IMR-90 (cell line): Measurements from ENCODE around the gene ROCK2. TPM values are rescaled to one million over a fixed set of nuclear protein-coding genes. Genes with fewer than 3 reads are reported as not detected.
"Not testable (repeated sequence)": the region's sequence is repeated elsewhere in the genome, so short reads cannot be mapped to it uniquely, and the experiment has no call there.

Experiments
- ATAC-seq: fragments of 200-7000 bp; cut with Tn5 transposase; 2 replicates; pipeline ENCODE4 v1.9.1; 2020; ENCODE audit warnings: low read depth, mild to moderate bottlenecking, moderate library complexity
- BruUV-seq: library from RNA; stranded (reverse); fragments of 400-500 nt; replicated peaks from 2 replicates; lab custom pipeline; 2021; lab: Mats Ljungman, UMichigan
- CTCF ChIA-PET: fragments of 300-600 bp; formaldehyde crosslinking; extraction: SDS; loops from one replicate; lab custom pipeline; 2021; ENCODE audit warnings: antibody characterized with exemption; lab: Yijun Ruan, JAX
- POLR2A ChIA-PET: fragments of 300-600 bp; sonication (Branson Sonifier 250); formaldehyde crosslinking; loops from one replicate; lab custom pipeline; 2022; ENCODE audit warnings: antibody characterized with exemption; ENCODE audit not compliant: unreplicated experiment; lab: Charles Lee
- DNase-seq: peaks from one replicate; pipeline ENCODE4 v3.0.0; 2013
- H2AFZ ChIP-seq: replicated peaks from 2 replicates; pipeline ENCODE3; 2013; ENCODE audit warnings: low read length, mild to moderate bottlenecking; ENCODE audit not compliant: poor library complexity
- H2AK5ac ChIP-seq: 2 replicates; pipeline ENCODE4 v1.6.1; 2013; ENCODE audit warnings: low read depth, low read length, inconsistent platforms
- H2AK9ac ChIP-seq: replicated peaks from 2 replicates; pipeline ENCODE3; 2013; ENCODE audit warnings: mild to moderate bottlenecking, low read depth, low read length, moderate library complexity; ENCODE audit not compliant: poor library complexity
- H2BK120ac ChIP-seq: 2 replicates; pipeline ENCODE4 v1.6.1; 2013; ENCODE audit warnings: low read depth, low read length, inconsistent platforms
- H2BK15ac ChIP-seq: 3 replicates; pipeline ENCODE4 v1.6.1; 2013; ENCODE audit warnings: low read depth, low read length, inconsistent platforms
- H2BK20ac ChIP-seq: 2 replicates; pipeline ENCODE4 v1.6.1; 2013; ENCODE audit warnings: low read depth, mild to moderate bottlenecking, inconsistent platforms, low read length, moderate library complexity
- H2BK5ac ChIP-seq: 2 replicates; pipeline ENCODE4 v1.6.1; 2013; ENCODE audit warnings: mild to moderate bottlenecking, low read depth, low read length, inconsistent platforms; ENCODE audit not compliant: poor library complexity, severe bottlenecking
- H3K14ac ChIP-seq: replicated peaks from 2 replicates; pipeline ENCODE4 v1.6.1; 2013; ENCODE audit warnings: low read depth, low read length, inconsistent platforms
- H3K18ac ChIP-seq: 2 replicates; pipeline ENCODE4 v1.6.1; 2013; ENCODE audit warnings: low read depth, low read length, control low read depth
- H3K23ac ChIP-seq: 2 replicates; pipeline ENCODE4 v1.6.1; 2013; ENCODE audit warnings: low read depth, low read length, inconsistent platforms
- H3K27ac ChIP-seq: 2 replicates; pipeline ENCODE4 v1.5.1; 2013; ENCODE audit warnings: mild to moderate bottlenecking, control low read depth, low read length; ENCODE audit not compliant: insufficient read depth
- H3K27me3 ChIP-seq: 2 replicates; pipeline ENCODE4 v1.6.1; 2013; ENCODE audit warnings: low read length; ENCODE audit not compliant: control insufficient read depth, insufficient read depth
- H3K36me3 ChIP-seq: 2 replicates; pipeline ENCODE4 v1.6.1; 2013; ENCODE audit warnings: low read length, mixed read lengths; ENCODE audit not compliant: control insufficient read depth, insufficient read depth
- H3K4ac ChIP-seq: 2 replicates; pipeline ENCODE4 v1.6.1; 2013; ENCODE audit warnings: low read depth, low read length, inconsistent platforms
- H3K4me1 ChIP-seq: 2 replicates; pipeline ENCODE4 v1.6.1; 2013; ENCODE audit warnings: low read length, mixed read lengths; ENCODE audit not compliant: control insufficient read depth, insufficient read depth
- H3K4me2 ChIP-seq: 2 replicates; pipeline ENCODE4 v1.6.1; 2013; ENCODE audit warnings: low read depth, mild to moderate bottlenecking, control low read depth, low read length, moderate library complexity
- H3K4me3 ChIP-seq: 2 replicates; pipeline ENCODE4 v1.5.1; 2013; ENCODE audit warnings: low read depth, mild to moderate bottlenecking, control low read depth, low read length, moderate library complexity; ENCODE audit not compliant: insufficient read depth
- H3K56ac ChIP-seq: 2 replicates; pipeline ENCODE4 v1.6.1; 2013; ENCODE audit warnings: low read length, inconsistent platforms; ENCODE audit not compliant: insufficient read depth; ENCODE audit errors: extremely low read depth
- H3K79me1 ChIP-seq, 2 experiments: 2 replicates each; pipeline ENCODE4 v1.6.1; 2013; ENCODE audit warnings: low read length in 2 of 2, inconsistent platforms in 1 of 2, low read depth in 1 of 2
- H3K9ac ChIP-seq: 2 replicates; pipeline ENCODE4 v1.6.1; 2013; ENCODE audit warnings: low read depth, low read length, control low read depth
- H3K9me1 ChIP-seq: 2 replicates; pipeline ENCODE4 v1.6.1; 2013; ENCODE audit warnings: low read length, inconsistent platforms; ENCODE audit not compliant: insufficient read depth
- H3K9me3 ChIP-seq: 2 replicates; pipeline ENCODE4 v1.6.1; 2013; ENCODE audit warnings: low read length; ENCODE audit not compliant: control insufficient read depth, insufficient read depth
- H4K20me1 ChIP-seq: 2 replicates; pipeline ENCODE4 v1.6.1; 2013; ENCODE audit warnings: low read length, inconsistent platforms; ENCODE audit not compliant: insufficient read depth
- H4K5ac ChIP-seq: 2 replicates; pipeline ENCODE4 v1.6.1; 2013; ENCODE audit warnings: mild to moderate bottlenecking, low read depth, low read length, control low read depth
- H4K8ac ChIP-seq, 2 experiments: 2 replicates each; pipeline ENCODE4 v1.6.1; 2013; ENCODE audit warnings: low read depth in 2 of 2, low read length in 2 of 2, control low read depth in 1 of 2, inconsistent platforms in 1 of 2
- H4K91ac ChIP-seq: 2 replicates; pipeline ENCODE4 v1.6.1; 2013; ENCODE audit warnings: low read depth, low read length, inconsistent platforms; ENCODE audit not compliant: insufficient read depth
- WGBS, 2 experiments: methylation state at CpG; one replicate each; pipeline versions ENCODE4 v1.1.5 to v1.1.7; 2013; ENCODE audit warnings: missing lambda C conversion rate in 2 of 2; ENCODE audit not compliant: insufficient read length in 1 of 2; ENCODE audit errors: extremely low coverage in 2 of 2; 5-methylcytosine and 5-hydroxymethylcytosine counted together
- dilution Hi-C: fragments of 300-500 bp; cut with HindIII; formaldehyde crosslinking; loops from one replicate; pipeline ENCODE4 v1.14.3; 2018; ENCODE audit warnings: low sequenced_read_pairs; ENCODE audit not compliant: unreplicated experiment
- in situ Hi-C: fragments of 300-500 bp; cut with MboI; formaldehyde crosslinking; loops from 3 replicates; pipeline ENCODE4 v1.14.3; 2019; ENCODE audit warnings: low sequenced_read_pairs, inconsistent platforms, mixed read lengths
- intact Hi-C: fragments of 100-400 bp; cut with micrococcal nuclease; formaldehyde crosslinking; loops from 2 replicates; pipeline ENCODE4 v1.10.0; 2022
- polyA plus RNA-seq, 3 experiments: library from polyadenylated mRNA; depleted of rRNA; stranded (reverse); fragments of >200 nt; gene quantifications; 2 replicates each; pipeline ENCODE4 v1.2.3, GENCODE V29; 2012; ENCODE audit warnings: low replicate concordance in 1 of 3
- total RNA-seq: library from RNA; depleted of rRNA; stranded (reverse); fragments of >200 nt; gene quantifications from 2 replicates; pipeline ENCODE4 v1.2.3, GENCODE V29; 2012

ROCK2 gene
- total and polyA plus RNA-seq, 2 of the 4 experiments (the other 2 are of a cell fraction) = 9.0 to 28.3 TPM

DNA sequence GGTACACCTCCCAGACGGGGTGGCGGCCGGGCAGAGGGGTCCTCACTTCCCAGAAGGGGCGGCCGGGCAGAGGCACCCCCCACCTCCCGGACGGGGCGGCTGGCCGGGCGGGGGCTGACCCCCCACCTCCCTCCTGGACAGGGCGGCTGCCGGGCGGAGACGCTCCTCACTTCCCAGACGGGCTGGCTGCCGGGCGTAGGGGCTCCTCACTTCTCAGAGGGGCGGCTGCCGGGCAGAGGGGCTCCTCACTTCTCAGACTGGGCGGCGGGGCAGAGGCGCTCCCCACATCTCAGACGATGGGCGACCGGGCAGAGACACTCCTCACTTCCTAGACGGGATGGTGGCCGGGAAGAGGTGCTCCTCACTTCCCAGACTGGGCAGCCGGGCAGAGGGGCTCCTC, 179.4 kb downstream of the ROCK2 start:
- H3K56ac ChIP-seq, H2AK5ac ChIP-seq, BruUV-seq, H2BK120ac ChIP-seq, H3K9me3 ChIP-seq, CTCF ChIA-PET, H3K36me3 ChIP-seq, H3K4me2 ChIP-seq, H3K4me1 ChIP-seq, H3K4me3 ChIP-seq, H3K9me1 ChIP-seq, H2AK9ac ChIP-seq, H3K9ac ChIP-seq, H3K27ac ChIP-seq, H3K4ac ChIP-seq, H3K14ac ChIP-seq, H3K27me3 ChIP-seq, H2BK20ac ChIP-seq, H3K18ac ChIP-seq, ATAC-seq, H2BK15ac ChIP-seq, H3K23ac ChIP-seq, H4K8ac ChIP-seq, H3K79me1 ChIP-seq, DNase-seq, H4K5ac ChIP-seq, in situ Hi-C loops, POLR2A ChIA-PET, H4K20me1 ChIP-seq, H2AFZ ChIP-seq, H4K91ac ChIP-seq, H2BK5ac ChIP-seq, dilution Hi-C loops, intact Hi-C loops: not testable (repeated sequence)
- WGBS, 2 experiments = 95% methylated on average over 4 of the region's 28 CpGs; no CpG with 5 or more reads in 1 of the 2 experiments
